HEK293 (cell line): ENCODE measurements around the gene SEPTIN2.

Experiments
- YY1 ChIP-seq: fragments of 450-650 bp; formaldehyde crosslinking; IDR thresholded peaks from 2 replicates; pipeline ENCODE4 v1.5.1; 2018; ENCODE audit warnings: missing biosample characterization, missing genetic modification characterization
- ZNF274 ChIP-seq, 2 experiments: fragments of 200-500 bp in 1 of 2; fragments of 450-650 bp in 1 of 2; sonication (Bioruptor generic) in 1 of 2; formaldehyde crosslinking in 1 of 2; IDR thresholded peaks; 2 replicates each; pipeline versions ENCODE4 v1.5.1 to v1.6.1; 2014 to 2016; ENCODE audit warnings: borderline replicate concordance in 1 of 2, inconsistent platforms in 1 of 2, low read length in 1 of 2, missing biosample characterization in 1 of 2, missing genetic modification characterization in 1 of 2
- ZSCAN30 ChIP-seq: fragments of 450-650 bp; IDR thresholded peaks from 2 replicates; pipeline ENCODE4 v1.5.1; 2018; ENCODE audit warnings: missing biosample characterization, mild to moderate bottlenecking, missing genetic modification characterization, moderate library complexity
- TF ChIP-seq, protein P1 (sequence below): fragments of 450-650 bp; formaldehyde crosslinking; optimal IDR thresholded peaks from 2 replicates; pipeline ENCODE3; 2016; ENCODE audit warnings: missing biosample characterization, mild to moderate bottlenecking, missing genetic modification characterization
- TF ChIP-seq, protein P2 (sequence below): fragments of 450-650 bp; formaldehyde crosslinking; IDR thresholded peaks from 2 replicates; pipeline ENCODE4 v1.5.1; 2016; ENCODE audit warnings: missing biosample characterization, missing genetic modification characterization, low read depth
- TF ChIP-seq, protein P3 (sequence below): fragments of 450-650 bp; formaldehyde crosslinking; IDR thresholded peaks from 2 replicates; pipeline ENCODE4 v1.5.1; 2016; ENCODE audit warnings: missing biosample characterization, missing genetic modification characterization

DNA sequence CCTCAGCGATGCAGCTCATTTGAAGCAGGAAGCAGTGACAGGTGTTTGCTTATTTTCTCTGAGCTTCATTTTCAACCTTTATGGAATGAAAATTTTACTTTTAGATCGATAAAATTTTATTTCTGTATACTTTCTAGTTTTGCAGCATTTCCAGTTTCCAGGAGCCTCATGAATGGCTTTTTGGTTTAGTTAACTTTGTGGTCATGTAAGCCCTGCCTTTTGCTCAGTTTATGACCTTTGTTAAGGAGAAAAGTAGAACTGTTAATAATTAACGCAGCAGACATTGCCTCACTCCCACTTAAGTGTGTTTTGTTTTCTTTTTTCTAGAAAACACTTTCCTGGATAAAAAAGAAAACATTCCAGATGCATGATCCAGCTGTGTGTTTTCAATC is 35.9 kb downstream of the SEPTIN2 start:
- TF ChIP-seq ZNF274 (IDR thresholded peaks at IDR 0.05; ENCODE audit: low read length), result no peak
- TF ChIP-seq ZNF274 (tag by site-specific recombination; IDR thresholded peaks at IDR 0.05; ENCODE audit: borderline replicate concordance), result no peak
- TF ChIP-seq, protein P1, sequence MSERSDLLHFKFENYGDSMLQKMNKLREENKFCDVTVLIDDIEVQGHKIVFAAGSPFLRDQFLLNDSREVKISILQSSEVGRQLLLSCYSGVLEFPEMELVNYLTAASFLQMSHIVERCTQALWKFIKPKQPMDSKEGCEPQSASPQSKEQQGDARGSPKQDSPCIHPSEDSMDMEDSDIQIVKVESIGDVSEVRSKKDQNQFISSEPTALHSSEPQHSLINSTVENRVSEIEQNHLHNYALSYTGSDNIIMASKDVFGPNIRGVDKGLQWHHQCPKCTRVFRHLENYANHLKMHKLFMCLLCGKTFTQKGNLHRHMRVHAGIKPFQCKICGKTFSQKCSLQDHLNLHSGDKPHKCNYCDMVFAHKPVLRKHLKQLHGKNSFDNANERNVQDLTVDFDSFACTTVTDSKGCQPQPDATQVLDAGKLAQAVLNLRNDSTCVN (tag by site-specific recombination), result no peak
- TF ChIP-seq YY1 (tag by site-specific recombination), result no peak
- TF ChIP-seq, protein P2, sequence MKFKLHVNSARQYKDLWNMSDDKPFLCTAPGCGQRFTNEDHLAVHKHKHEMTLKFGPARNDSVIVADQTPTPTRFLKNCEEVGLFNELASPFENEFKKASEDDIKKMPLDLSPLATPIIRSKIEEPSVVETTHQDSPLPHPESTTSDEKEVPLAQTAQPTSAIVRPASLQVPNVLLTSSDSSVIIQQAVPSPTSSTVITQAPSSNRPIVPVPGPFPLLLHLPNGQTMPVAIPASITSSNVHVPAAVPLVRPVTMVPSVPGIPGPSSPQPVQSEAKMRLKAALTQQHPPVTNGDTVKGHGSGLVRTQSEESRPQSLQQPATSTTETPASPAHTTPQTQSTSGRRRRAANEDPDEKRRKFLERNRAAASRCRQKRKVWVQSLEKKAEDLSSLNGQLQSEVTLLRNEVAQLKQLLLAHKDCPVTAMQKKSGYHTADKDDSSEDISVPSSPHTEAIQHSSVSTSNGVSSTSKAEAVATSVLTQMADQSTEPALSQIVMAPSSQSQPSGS (tag by site-specific recombination), result no peak
- TF ChIP-seq, protein P3, sequence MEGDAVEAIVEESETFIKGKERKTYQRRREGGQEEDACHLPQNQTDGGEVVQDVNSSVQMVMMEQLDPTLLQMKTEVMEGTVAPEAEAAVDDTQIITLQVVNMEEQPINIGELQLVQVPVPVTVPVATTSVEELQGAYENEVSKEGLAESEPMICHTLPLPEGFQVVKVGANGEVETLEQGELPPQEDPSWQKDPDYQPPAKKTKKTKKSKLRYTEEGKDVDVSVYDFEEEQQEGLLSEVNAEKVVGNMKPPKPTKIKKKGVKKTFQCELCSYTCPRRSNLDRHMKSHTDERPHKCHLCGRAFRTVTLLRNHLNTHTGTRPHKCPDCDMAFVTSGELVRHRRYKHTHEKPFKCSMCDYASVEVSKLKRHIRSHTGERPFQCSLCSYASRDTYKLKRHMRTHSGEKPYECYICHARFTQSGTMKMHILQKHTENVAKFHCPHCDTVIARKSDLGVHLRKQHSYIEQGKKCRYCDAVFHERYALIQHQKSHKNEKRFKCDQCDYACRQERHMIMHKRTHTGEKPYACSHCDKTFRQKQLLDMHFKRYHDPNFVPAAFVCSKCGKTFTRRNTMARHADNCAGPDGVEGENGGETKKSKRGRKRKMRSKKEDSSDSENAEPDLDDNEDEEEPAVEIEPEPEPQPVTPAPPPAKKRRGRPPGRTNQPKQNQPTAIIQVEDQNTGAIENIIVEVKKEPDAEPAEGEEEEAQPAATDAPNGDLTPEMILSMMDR (tag by site-specific recombination), result no peak
- TF ChIP-seq ZSCAN30, result no peak
